ENCODE measurements around the gene DNAJC21. TPM values are rescaled to one million over a fixed set of nuclear protein-coding genes. Genes with fewer than 3 reads are reported as not detected.
A peak's percentile ranks its signal among the peaks of the same experiment; 100 is the strongest.

DNAJC21 gene
- total and polyA plus RNA-seq, 2 of the 4 experiments (the other 2 are of a cell fraction) = 8.8 to 12.7 TPM

DNA sequence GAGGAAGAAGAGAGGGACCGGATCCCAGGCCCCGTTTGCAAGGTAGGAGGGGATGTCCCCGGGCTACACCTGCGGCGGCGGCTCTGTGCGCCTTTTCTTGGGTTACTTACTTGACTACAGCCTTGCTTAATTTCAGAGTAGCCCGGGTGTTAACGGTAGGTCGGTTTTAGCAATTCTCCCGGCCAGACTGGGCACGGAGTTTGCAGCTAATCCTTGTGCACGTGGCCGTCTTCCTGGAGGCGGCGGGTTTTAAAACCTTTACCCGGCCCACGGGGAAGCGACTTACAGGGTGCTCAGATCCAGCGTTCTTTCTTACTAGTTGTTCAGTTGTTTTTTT lies 13.5 kb upstream of the DNAJC21 start:
- H4K91ac ChIP-seq (ENCODE audit: insufficient read depth, low read depth, low read length) = peak overlapping the region; percentile 78
- H2BK15ac ChIP-seq (ENCODE audit: low read depth, low read length) = 0 out of 3 replicates have a peak overlapping the region, but pooled peaks have one; percentile 22
- H3K9me3 ChIP-seq (ENCODE audit: control insufficient read depth, insufficient read depth, low read length) = no peaks in the 10 kb centered on the region
- TF ChIP-seq, protein P1, sequence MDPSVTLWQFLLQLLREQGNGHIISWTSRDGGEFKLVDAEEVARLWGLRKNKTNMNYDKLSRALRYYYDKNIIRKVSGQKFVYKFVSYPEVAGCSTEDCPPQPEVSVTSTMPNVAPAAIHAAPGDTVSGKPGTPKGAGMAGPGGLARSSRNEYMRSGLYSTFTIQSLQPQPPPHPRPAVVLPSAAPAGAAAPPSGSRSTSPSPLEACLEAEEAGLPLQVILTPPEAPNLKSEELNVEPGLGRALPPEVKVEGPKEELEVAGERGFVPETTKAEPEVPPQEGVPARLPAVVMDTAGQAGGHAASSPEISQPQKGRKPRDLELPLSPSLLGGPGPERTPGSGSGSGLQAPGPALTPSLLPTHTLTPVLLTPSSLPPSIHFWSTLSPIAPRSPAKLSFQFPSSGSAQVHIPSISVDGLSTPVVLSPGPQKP (IDR thresholded peaks at IDR 0.05; ENCODE audit: borderline replicate concordance, low read depth, low read length) = no peak
- TF ChIP-seq MXI1 (IDR thresholded peaks at IDR 0.05; ENCODE audit: borderline replicate concordance, low read depth, low read length) (no peak), POLR2A (IDR thresholded peaks at IDR 0.05; ENCODE audit: low read depth, low read length) (no peak), MAZ (IDR thresholded peaks at IDR 0.05; ENCODE audit: borderline replicate concordance, low read depth, low read length) (no peak), RFX5 (IDR thresholded peaks at IDR 0.05; ENCODE audit: low read depth, low read length) (no peak), CHD1 (IDR thresholded peaks at IDR 0.05; ENCODE audit: low read depth, low read length) (no peak), MAFK (IDR thresholded peaks at IDR 0.05; ENCODE audit: low read depth, low read length) (no peak), NFE2L2 (IDR thresholded peaks at IDR 0.05; ENCODE audit: low read depth, low read length) (no peak), SMC3 (IDR thresholded peaks at IDR 0.05; ENCODE audit: low read depth, low read length) (no peak), FOS (IDR thresholded peaks at IDR 0.05; ENCODE audit: low read depth, low read length) (no peak), RAD21 (IDR thresholded peaks at IDR 0.05; ENCODE audit: low read length) (no peak)
- TF ChIP-seq, protein P2, sequence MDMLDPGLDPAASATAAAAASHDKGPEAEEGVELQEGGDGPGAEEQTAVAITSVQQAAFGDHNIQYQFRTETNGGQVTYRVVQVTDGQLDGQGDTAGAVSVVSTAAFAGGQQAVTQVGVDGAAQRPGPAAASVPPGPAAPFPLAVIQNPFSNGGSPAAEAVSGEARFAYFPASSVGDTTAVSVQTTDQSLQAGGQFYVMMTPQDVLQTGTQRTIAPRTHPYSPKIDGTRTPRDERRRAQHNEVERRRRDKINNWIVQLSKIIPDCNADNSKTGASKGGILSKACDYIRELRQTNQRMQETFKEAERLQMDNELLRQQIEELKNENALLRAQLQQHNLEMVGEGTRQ (IDR thresholded peaks at IDR 0.05; ENCODE audit: low read depth, low read length) = no peak
- TF ChIP-seq, protein P3, sequence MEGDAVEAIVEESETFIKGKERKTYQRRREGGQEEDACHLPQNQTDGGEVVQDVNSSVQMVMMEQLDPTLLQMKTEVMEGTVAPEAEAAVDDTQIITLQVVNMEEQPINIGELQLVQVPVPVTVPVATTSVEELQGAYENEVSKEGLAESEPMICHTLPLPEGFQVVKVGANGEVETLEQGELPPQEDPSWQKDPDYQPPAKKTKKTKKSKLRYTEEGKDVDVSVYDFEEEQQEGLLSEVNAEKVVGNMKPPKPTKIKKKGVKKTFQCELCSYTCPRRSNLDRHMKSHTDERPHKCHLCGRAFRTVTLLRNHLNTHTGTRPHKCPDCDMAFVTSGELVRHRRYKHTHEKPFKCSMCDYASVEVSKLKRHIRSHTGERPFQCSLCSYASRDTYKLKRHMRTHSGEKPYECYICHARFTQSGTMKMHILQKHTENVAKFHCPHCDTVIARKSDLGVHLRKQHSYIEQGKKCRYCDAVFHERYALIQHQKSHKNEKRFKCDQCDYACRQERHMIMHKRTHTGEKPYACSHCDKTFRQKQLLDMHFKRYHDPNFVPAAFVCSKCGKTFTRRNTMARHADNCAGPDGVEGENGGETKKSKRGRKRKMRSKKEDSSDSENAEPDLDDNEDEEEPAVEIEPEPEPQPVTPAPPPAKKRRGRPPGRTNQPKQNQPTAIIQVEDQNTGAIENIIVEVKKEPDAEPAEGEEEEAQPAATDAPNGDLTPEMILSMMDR (conservative IDR thresholded peaks at IDR 0.05; ENCODE audit: low read depth, low read length) = no peak
- H4K5ac ChIP-seq (ENCODE audit: low read depth, low read length) = peak overlapping the region; percentile 71
- peak overlapping the region; percentile 77 to 92 for H4K8ac ChIP-seq (ENCODE audit: low read depth in 2 of 2, low read length in 2 of 2)
- peaks cover 5% of the 10 kb centered on the region; the same call in 1 of the 2 replicates for H3K4me1 ChIP-seq (ENCODE audit: control insufficient read depth, insufficient read depth, low read length)
- peak overlapping the region; percentile 89 for H3K9ac ChIP-seq (ENCODE audit: low read depth, low read length)
- BruUV-seq (replicated peaks) = TSS peak; percentile 62
- peak overlapping the region; percentile 79 for H3K14ac ChIP-seq (replicated peaks; ENCODE audit: low read depth, low read length)
- peaks cover 16 to 33% of the 10 kb centered on the region in 2 experiments for H3K79me1 ChIP-seq (ENCODE audit: low read depth in 1 of 2, low read length in 2 of 2)
- 0% methylated on average over 12 of the region's 20 CpGs; no CpG with 5 or more reads in 1 of the 2 experiments for WGBS, 2 experiments (ENCODE audit: extremely low coverage in 2 of 2, insufficient read length in 1 of 2)
- dilution Hi-C loops (cut with HindIII; ENCODE audit: low sequenced_read_pairs, unreplicated experiment) = no loop called here
- peak overlapping the region; percentile 89 for H3K23ac ChIP-seq (ENCODE audit: low read depth, low read length)
- H3K4ac ChIP-seq (ENCODE audit: low read depth, low read length) = peak overlapping the region; percentile 84
- peak overlapping the region; percentile 76 for H2AK5ac ChIP-seq (ENCODE audit: low read depth, low read length)
- peak overlapping the region; percentile 79 for H3K56ac ChIP-seq (ENCODE audit: extremely low read depth, insufficient read depth, low read length)
- H3K4me3 ChIP-seq (ENCODE audit: insufficient read depth, low read depth, low read length) = peak overlapping the region; percentile 77
- peaks cover 2% of the 10 kb centered on the region; the same call in 1 of the 2 replicates for H4K20me1 ChIP-seq (ENCODE audit: insufficient read depth, low read length)
- no peak overlapping the region; the same call in 1 of the 2 replicates for H2BK120ac ChIP-seq (ENCODE audit: low read depth, low read length)
- no peaks in the 10 kb centered on the region for H3K27me3 ChIP-seq (ENCODE audit: control insufficient read depth, insufficient read depth, low read length)
- H3K9me1 ChIP-seq (ENCODE audit: insufficient read depth, low read length) = 0 out of 2 replicates have a peak, but pooled peaks cover 3% of the 10 kb centered on the region
- in situ Hi-C loops (cut with MboI; ENCODE audit: low sequenced_read_pairs) = no loop called here
- H3K18ac ChIP-seq (ENCODE audit: low read depth, low read length) = no peak overlapping the region
- peak overlapping the region; percentile 92 for H2AK9ac ChIP-seq (replicated peaks; ENCODE audit: low read depth, low read length, poor library complexity)
- intact Hi-C loops (cut with micrococcal nuclease) = loop anchor here (5.0 kb wide), 1 partner anchor 429 kb away; no protein-coding TSS in a partner anchor
- H3K36me3 ChIP-seq (ENCODE audit: control insufficient read depth, insufficient read depth, low read length) = peaks cover 12% of the 10 kb centered on the region
- peak overlapping the region; percentile 59 for H2BK5ac ChIP-seq (ENCODE audit: low read depth, low read length, poor library complexity, severe bottlenecking)
- ATAC-seq (ENCODE audit: low read depth) = peak; percentile 0; the same call in 1 of the 2 replicates
- H2BK20ac ChIP-seq (ENCODE audit: low read depth, low read length) = no peak overlapping the region
- no peak for DNase-seq
- ChIA-PET POLR2A (ENCODE audit: unreplicated experiment) (interaction anchor here (1.4 kb wide), 1 partner anchor 13 kb away, joined by 4 read pairs; the partner anchor contains the start of gene DNAJC21), CTCF (no interaction called here)
- peak overlapping the region; percentile 99 for H3K4me2 ChIP-seq (ENCODE audit: low read depth, low read length)
- H3K27ac ChIP-seq (ENCODE audit: insufficient read depth, low read length) = peak overlapping the region; percentile 87
- H2AFZ ChIP-seq (replicated peaks; ENCODE audit: low read length, poor library complexity) = peak overlapping the region; percentile 98

Data from IMR-90 (cell line).